Stimulated activated CD8-positive, alpha-beta memory T cell treated with anti-CD3 and anti-CD28 coated beads, Interleukin-12 subunit alpha, Interleukin-12 subunit beta, amount 100 ng/mL, for 24 hours (primary cell): ENCODE results near the gene STX4.
A peak's percentile ranks its signal among the peaks of the same experiment; 100 is the strongest.

Experiments used
- DNase-seq: peaks from one replicate; pipeline ENCODE4 v3.0.0-alpha.2; 2020; ENCODE audit errors: extremely low read depth

Gene STX4

DNA sequence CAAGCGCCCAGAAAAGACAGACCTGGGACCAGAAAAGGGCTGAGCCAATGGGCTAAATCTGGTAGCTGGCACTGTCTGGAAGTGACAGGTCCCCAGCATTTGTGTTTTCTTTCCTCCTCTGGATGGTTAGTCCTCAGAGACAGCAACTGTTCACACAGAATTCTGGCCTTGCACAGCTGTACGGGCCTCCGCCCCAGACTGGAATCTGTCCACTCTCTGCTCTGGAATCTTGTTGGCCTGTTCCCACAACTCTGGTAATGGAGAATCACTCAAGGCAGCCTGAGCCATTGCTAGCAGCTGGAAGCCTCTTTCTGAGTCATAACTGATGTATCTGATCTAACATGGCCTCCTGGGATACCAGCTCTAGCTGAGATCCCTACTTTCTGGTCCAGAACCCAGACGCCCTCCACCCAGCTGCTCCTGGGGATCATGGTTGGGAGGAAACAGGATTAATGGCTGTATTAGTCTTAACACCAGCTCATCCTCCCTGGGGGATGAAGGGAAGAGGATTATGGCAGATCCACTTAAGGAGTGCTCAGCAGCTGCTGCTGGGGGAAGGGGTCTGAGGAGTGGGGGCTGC, 31.6 kb downstream of the STX4 start:
- no peak for DNase-seq

DNA sequence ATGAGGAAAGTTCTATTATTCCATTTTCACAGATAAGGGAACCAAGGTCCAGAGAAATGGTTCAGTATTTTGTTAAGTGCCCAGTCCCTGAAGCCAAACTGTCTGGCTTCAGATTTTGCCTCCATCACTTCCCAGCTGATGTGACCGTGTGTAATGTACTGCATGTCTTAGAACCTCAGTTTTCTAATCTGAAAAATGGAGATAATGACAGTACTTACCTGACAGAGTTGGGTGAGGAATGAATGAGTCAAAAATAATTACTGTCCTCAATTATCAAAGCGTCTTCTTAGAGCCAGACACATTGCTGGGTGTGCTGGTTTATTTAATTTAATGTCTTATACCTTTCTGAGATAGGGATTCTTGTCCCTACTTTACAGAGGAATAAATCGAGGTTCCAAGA, 34.0 kb downstream of the STX4 start:
- DNase-seq: no peak

DNA sequence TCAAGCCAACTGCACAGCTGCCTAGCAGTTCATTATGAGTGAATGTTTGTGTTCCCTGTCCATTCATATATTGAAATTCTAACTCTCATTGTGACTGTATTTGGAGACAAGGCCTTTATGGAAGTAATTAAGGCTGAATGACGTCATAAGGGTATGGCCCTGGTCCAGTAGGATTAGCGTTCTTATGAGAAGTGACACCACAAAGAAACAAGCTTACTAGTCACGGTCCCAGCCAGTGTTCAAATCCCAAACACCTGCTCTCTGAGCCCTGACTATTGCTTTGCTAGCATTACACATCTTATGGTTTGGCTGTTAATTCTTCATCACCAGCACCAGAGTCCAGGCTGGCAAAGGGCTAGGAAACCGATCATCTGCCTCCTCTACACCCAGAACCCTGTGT, 38.5 kb downstream of the STX4 start:
- no peak for DNase-seq

DNA sequence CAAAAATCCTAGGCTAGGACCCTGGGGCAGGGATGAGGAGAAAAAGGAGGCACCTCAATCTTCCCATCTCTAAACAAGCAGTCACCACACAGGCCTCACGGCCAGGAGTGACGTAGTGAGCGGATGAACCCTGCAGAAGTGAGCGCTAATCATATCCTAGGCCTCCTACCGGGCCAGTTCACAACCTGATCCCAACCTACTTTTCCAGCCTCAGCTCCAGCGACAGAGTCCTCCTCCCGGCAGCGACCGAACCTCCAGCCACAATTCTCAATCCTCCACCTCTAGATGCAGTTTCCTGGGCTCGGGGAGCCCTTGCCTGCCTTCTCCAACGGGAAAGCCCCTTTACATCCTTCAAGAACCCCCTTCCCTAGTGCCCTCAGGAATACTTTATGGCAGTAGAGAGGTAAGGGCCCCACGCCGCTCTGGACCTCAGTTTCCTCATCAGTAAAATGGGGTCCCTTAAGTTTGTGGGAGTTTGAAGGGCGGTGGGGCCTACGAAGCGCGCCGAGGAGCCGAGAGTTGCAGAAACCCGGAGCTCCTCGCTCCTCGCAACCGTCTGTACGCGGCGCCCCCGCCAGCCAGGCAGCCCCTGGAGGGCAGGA, 39.3 kb downstream of the STX4 start:
- DNase-seq: no peak

DNA sequence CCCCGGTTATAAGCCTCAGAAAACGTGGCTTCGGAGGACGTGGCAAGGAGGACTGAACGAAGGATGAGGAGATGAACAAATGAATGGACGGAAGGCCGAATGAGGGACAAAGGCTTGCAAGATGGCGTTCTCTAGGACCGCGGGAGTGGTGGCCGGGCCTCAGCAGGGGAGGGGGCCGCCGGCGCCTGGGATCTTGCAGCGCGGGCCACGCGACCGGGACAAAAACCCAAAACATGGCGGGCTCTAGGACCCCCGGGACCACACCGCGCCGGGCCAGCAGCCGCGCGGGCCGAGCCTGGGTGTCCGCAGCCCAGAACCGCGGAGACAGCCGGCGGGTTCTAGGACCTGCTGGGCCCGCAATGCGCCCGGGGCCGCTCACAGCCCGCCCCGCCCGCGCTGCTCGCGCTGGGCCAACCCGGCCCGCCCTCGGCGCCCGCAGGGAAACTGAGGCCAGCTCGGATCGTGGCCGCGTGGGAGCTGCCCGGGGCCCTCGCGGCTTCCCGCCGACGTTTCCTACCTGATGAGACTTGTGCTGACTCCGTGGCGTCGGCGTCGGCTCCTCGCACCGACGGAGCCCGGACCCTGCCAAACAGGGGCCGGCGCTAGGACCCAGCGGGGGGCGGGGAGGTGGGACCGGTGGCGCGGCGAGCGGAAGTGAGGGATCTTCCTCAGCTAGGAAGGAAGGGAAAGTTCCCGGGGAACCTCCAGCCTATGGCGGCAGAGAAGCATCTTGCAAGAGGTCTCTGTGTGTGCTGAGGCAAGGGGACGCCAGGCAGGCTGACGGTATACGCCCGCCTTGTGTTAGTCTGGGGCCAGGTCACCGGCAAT, 40.0 kb downstream of the STX4 start:
- peak; percentile 81 for DNase-seq

DNA sequence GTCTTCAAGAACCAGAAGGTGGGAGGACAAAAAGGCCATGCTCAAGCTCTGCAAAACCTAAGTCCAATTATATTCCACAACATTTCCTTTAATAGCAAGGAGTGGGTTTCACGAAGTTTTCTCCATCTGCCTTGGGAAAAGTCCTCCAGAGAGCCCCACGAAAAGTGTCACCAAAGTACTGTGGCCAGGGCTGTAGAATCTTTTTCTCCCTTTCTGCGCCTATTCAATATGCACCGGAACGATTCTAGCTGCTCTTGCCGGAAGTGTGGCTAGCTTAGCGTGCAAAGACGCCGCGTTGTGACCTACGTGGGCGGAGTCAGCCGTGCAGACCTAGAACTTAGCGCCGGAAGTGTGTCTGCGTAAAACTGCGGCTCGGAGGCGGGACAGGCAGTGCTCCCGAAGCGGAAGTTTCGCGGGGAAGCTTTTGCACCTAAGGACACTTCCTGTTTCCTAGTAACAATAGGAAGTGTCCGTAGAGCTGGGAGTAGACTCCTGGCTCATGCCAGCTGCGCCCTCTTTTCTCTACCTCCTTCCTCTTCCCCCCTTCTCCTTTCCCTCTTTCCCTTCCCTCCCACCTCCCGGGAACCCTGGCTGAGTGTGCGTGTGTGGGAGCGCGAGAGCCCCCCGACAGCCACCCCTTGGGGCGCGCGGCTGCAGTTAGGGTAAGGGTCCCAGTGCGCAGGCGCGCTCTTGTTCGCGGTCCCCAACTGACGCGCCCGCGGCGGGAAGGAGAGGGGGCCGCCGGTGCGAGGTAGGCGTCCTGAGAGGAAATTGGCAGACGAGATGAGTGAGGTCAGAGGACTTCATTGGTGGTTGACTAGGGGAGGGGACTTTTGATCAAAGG, 40.8 kb downstream of the STX4 start, which contains the start of the genes ZNF646 and ZNF668:
Gene ZNF646 (plus strand): TSS at position 453 of the 844 bp plus-strand sequence. CDS start 1,903 bp downstream, outside the sequence.
Gene ZNF668 (minus strand): TSS at position 271 of the 844 bp plus-strand sequence. CDS start 9,781 bp downstream, outside the sequence.
- DNase-seq: peak; percentile 95

DNA sequence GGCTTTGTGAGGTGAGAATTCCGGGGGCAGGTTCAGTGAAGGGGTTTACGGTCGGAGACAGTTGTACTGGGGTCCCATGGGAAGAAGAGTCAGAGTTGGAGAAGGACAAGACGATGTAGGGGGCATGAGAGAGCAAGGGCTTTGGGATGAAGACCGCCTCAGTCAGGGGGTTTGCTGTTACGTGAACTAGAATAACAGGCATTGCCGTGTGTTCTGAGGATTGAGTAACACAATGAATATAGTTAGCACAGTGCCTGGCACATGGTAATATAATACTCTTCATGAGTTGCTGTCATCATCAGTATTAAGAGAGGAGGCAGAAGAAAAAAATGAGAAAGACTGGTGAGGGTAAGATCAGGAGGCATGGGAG, 41.4 kb downstream of the STX4 start:
- DNase-seq: no peak

DNA sequence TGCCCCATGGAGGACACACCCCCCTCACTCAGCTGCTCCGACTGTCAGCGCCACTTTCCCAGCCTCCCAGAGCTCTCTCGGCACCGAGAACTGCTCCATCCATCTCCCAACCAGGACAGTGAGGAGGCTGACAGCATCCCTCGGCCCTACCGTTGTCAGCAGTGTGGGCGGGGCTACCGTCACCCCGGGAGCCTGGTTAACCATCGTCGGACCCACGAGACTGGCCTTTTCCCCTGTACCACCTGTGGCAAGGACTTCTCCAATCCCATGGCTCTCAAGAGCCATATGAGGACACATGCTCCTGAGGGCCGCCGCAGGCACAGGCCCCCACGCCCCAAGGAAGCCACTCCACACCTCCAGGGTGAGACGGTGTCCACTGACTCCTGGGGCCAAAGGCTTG, 43.0 kb downstream of the STX4 start:
- DNase-seq: no peak

DNA sequence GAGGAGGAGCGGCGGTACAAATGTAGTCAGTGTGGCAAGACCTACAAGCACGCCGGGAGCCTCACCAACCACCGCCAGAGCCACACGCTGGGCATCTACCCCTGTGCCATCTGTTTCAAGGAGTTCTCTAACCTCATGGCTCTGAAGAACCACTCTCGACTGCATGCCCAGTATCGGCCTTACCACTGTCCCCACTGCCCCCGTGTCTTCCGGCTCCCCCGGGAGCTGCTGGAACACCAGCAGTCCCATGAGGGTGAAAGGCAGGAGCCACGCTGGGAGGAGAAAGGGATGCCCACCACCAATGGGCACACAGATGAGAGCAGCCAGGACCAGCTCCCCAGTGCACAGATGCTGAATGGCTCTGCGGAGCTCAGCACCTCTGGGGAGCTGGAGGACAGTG, 43.7 kb downstream of the STX4 start:
- DNase-seq: no peak

DNA sequence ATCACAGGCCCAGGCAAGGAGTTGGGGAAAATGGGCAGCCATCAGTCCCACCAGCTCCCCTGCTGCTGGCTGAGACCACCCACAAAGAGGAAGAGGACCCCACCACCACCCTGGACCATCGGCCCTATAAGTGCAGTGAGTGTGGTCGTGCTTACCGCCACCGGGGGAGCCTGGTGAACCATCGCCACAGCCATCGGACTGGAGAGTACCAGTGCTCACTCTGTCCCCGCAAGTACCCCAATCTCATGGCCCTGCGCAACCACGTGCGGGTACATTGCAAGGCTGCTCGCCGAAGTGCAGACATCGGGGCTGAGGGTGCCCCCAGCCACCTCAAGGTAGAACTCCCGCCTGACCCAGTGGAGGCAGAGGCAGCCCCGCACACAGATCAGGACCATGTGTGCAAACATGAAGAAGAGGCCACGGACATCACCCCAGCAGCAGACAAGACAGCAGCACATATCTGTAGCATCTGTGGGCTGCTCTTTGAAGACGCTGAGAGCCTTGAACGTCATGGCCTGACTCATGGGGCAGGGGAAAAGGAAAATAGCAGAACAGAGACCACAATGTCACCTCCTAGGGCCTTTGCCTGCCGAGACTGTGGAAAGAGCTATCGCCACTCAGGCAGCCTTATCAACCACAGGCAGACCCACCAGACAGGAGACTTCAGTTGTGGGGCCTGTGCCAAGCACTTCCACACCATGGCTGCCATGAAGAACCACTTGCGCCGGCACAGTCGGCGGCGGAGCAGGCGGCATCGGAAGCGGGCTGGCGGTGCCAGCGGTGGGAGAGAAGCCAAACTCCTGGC, 44.4 kb downstream of the STX4 start:
- no peak for DNase-seq

DNA sequence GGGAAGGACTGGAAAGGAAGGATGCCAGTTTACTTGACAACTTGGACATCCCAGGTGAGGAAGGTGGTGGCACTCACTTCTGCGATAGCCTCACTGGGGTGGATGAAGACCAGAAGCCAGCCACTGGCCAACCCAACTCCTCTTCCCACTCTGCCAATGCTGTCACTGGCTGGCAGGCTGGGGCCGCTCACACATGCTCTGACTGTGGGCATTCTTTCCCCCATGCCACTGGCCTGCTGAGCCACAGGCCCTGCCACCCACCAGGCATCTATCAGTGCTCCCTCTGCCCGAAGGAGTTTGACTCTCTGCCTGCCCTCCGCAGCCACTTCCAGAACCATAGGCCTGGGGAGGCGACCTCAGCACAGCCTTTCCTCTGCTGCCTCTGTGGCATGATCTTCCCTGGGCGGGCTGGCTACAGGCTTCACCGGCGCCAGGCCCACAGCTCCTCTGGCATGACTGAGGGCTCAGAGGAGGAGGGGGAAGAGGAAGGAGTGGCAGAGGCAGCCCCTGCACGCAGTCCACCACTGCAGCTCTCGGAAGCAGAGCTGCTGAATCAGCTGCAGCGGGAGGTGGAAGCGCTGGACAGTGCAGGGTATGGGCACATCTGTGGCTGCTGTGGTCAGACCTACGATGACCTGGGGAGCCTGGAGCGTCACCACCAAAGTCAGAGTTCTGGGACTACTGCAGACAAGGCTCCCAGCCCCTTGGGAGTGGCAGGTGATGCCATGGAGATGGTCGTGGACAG, 45.4 kb downstream of the STX4 start:
- DNase-seq: no peak

DNA sequence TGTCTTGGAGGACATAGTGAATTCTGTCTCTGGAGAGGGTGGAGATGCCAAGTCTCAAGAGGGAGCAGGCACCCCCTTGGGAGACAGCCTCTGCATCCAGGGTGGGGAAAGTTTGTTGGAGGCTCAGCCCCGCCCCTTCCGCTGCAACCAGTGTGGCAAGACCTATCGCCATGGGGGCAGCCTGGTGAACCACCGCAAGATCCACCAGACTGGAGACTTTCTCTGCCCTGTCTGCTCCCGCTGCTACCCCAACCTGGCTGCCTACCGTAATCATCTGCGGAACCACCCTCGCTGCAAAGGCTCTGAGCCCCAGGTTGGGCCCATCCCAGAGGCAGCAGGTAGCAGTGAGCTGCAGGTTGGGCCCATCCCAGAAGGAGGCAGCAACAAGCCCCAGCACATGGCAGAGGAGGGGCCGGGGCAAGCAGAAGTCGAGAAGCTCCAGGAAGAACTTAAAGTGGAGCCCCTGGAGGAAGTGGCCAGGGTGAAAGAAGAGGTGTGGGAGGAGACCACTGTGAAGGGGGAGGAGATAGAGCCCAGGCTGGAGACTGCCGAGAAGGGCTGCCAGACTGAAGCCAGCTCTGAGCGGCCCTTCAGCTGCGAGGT, 46.1 kb downstream of the STX4 start:
- DNase-seq: no peak

DNA sequence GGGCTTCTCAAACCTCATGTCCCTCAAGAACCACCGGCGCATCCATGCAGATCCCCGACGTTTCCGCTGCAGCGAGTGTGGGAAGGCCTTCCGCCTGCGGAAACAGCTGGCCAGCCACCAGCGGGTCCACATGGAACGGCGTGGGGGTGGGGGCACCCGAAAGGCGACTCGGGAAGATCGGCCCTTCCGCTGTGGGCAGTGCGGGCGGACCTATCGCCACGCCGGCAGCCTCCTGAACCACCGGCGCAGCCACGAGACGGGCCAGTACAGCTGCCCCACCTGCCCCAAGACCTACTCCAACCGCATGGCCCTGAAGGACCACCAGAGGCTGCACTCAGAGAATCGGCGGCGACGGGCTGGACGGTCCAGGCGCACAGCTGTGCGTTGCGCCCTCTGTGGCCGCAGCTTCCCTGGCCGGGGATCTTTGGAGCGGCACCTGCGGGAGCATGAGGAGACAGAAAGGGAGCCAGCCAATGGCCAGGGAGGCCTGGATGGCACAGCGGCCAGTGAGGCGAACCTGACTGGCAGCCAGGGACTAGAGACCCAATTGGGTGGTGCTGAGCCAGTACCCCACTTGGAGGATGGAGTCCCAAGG, 46.8 kb downstream of the STX4 start:
- DNase-seq: no peak

DNA sequence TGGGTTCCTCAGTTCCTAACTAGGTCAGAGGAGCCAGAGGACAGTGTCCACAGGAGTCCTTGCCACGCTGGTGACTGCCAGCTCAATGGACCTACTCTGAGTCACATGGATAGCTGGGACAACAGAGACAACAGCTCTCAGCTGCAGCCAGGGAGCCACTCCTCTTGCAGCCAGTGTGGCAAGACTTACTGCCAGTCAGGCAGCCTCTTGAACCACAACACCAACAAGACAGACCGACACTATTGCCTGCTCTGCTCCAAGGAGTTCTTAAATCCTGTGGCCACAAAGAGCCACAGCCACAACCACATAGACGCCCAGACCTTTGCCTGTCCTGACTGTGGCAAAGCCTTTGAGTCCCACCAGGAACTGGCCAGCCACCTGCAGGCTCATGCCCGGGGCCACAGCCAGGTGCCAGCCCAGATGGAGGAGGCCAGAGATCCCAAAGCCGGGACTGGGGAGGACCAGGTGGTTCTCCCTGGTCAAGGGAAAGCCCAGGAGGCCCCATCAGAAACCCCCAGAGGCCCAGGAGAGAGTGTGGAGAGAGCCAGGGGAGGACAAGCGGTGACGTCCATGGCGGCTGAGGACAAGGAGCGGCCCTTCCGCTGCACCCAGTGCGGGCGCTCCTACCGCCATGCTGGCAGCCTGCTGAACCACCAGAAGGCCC, 47.5 kb downstream of the STX4 start:
- DNase-seq: no peak

DNA sequence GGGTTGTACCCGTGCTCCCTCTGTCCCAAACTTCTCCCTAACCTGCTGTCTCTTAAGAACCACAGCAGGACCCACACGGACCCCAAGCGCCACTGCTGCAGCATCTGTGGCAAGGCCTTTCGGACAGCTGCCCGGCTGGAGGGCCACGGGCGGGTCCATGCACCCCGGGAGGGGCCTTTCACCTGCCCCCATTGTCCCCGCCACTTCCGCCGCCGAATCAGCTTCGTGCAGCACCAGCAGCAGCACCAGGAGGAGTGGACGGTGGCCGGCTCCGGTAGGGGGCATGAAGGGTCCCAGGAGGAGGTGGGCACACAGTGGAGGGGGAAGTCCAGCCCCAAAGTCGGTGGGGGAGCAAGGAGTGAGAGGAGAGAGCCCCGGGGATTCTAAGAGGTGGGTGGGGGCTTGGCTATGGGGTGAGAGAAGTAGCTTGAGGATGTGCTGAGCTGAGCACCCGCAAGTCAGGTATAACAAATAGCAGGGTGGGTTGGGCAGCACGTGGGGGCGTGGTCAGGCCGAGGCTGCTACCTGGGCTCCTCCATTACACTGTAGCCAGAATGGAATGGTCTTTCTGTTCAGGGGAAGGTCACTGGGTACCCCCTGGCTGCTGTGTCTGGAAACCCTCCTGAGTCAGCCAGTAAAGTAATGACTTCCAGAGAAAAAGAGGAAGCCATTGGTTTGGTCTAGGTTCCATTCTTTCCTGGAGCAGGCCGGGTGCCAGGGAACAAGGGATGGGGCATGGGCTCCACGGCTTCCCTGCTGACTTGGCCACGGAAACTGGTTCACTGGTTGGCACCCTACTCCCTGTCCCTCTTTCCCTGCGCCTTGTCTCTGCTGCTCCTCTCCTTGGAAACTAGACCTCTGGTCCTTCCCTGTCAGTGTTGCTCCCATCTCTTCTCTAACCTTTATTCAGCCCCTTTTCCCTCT, 48.3 kb downstream of the STX4 start:
- no peak for DNase-seq

DNA sequence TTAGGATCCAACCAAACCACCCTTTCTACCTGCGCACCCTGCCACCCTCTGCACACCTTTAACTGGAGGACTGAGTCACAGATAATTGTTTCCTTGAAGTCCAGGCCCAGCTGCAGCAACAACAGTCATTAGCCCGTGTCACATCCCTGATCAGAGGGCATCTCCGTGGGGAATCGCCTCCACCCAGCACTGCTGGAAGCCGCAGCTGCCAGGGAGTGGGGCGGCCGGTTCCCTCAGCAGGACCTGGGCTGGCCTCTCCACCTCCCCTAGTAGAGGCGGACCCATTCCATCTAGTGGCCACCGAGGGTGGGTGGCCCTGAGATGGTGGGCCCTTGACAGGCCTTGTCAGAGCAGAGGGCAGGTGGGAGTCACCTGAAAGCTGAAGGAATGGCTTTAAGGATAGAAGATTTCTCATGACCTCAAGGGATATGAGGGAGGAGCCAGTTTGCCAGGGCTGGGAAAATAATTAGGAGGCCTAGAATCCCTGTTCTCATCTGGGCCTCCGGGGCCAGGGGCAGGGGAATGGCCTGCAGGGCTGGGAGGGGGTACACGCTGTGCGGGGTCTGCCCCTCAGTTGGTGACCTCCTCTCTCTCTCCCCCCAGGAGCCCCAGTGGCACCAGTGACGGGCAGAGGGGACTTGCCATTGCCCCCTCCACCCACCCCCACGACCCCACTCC, 49.1 kb downstream of the STX4 start:
- no peak for DNase-seq

DNA sequence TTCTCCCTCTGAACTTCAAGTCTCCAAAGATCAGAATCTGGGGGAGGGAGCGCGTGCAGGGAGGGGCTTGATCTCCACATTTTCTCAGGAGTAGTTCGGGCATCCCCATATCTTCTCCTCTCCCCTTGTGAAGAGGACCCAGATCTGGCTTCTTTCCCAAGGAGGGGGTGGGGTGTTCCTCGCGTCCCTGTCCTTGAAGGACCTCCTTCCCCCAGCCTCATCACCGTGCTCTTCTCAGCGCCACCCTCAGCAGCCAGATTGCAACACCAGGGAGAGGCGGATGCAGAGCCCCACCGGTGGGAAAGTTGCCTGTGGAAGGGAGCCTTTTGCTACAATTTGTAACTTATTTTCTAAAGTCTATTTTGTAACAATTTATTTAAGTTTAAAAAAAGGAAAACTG, 49.7 kb downstream of the STX4 start:
- no peak for DNase-seq
